GM20000 (cell line): ENCODE data around the gene CCDC97.

Source experiments
- DNase-seq: peaks from one replicate; pipeline ENCODE4 v3.0.0; 2012; ENCODE audit warnings: low spot score
- CTCF ChIP-seq: IDR thresholded peaks from 2 replicates; pipeline ENCODE4 v1.5.1; 2012; ENCODE audit warnings: mild to moderate bottlenecking, control low read depth; ENCODE audit errors: extremely low read depth, missing control alignments

The CCDC97 gene

GRCh38 chr19:41305927-41306793 lies 3.8 kb upstream of the CCDC97 start:
- DNase-seq: no peak
- no peak for TF ChIP-seq CTCF

GRCh38 chr19:41307090-41307875 lies 2.7 kb upstream of the CCDC97 start:
- no peak for DNase-seq
- no peak for TF ChIP-seq CTCF

DNA sequence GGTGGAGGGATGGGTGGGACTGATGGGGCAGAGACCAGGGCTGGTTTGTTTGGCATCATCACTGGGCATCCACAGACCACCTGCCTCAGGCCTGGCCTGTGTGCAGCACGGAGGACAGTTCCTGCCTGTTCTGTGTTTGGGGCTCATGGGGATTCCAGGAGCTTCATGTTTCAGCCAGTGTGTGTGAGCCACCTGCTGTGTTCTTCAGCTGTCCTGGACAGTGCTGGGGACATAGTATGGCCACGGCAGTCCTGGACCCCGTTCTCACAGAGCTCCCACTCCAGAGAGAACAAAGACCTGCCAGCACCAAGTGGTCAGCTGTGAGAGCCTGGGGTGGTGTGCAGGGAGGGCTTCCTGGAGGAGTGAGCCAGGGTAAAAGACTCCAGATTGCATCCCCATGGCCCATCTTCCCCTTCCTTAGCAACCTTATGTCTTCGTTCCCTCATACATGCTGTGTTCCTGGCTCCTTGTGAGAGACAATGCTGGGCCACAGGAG lies 2.0 kb upstream of the CCDC97 start:
- TF ChIP-seq CTCF: no peak
- no peak for DNase-seq

- peak; percentile 98 for TF ChIP-seq CTCF
- peak; percentile 83 for DNase-seq
Measured at GRCh38 chr19:41308450-41309179, 1.4 kb upstream of the CCDC97 start.

GRCh38 chr19:41309180-41310032 lies 566 bp upstream of the CCDC97 start:
- no peak for DNase-seq
- TF ChIP-seq CTCF: no peak

DNA sequence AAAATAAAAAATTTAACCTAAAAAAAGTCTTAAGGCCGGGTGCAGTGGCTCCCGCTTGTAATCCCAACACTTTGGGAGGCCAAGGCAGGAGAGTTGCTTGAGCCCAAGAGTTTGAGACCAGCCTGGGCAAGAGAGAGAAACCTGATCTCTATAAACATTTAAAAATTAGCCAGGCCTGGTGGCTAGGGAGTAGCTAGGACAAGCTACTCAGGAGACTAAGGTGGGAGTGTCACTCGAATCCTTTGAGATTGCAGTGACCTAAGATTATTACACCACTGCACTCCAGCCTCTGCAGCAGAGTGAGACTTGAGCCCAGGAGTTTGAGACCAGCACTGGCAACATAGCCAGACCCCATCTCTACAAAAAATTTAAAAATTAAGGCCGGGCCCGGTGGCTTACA lies 1.1 kb downstream of the CCDC97 start:
- TF ChIP-seq CTCF: no peak
- DNase-seq: no peak
